ENCODE data around the gene CDH12.

The CDH12 gene

GRCh38 chr5:22496666-22497065 is 356.5 kb downstream of the CDH12 start:
- Histone ChIP-seq H3K9me3 (ENCODE audit: control insufficient read depth, low read length) (no peaks in the 10 kb centered on the region), H3K4me3 (ENCODE audit: insufficient read depth, low read depth, low read length) (no peak overlapping the region), H3K4me1 (ENCODE audit: control insufficient read depth, insufficient read depth, low read length) (no peaks in the 10 kb centered on the region), H3K27ac (ENCODE audit: insufficient read depth, low read depth, low read length, poor library complexity, severe bottlenecking) (no peak overlapping the region), H3K36me3 (ENCODE audit: control insufficient read depth, insufficient read depth, low read length) (no peaks in the 10 kb centered on the region), H3K27me3 (ENCODE audit: control insufficient read depth, insufficient read depth, low read length, poor library complexity, severe bottlenecking) (no peaks in the 10 kb centered on the region)
- 57 to 65% methylated on average over 3 of the region's 4 CpGs for WGBS, 2 experiments

- H3K9me3 ChIP-seq (ENCODE audit: control insufficient read depth, low read length): no peaks in the 10 kb centered on the region
- no peaks in the 10 kb centered on the region for H3K27me3 ChIP-seq (ENCODE audit: control insufficient read depth, insufficient read depth, low read length, poor library complexity, severe bottlenecking)
- no peak overlapping the region for H3K27ac ChIP-seq (ENCODE audit: insufficient read depth, low read depth, low read length, poor library complexity, severe bottlenecking)
- WGBS, 2 experiments: 88 to 89% methylated on average over 1 of the region's 2 CpGs
- H3K4me3 ChIP-seq (ENCODE audit: insufficient read depth, low read depth, low read length): no peak overlapping the region
- H3K4me1 ChIP-seq (ENCODE audit: control insufficient read depth, insufficient read depth, low read length): no peaks in the 10 kb centered on the region
- H3K36me3 ChIP-seq (ENCODE audit: control insufficient read depth, insufficient read depth, low read length): no peaks in the 10 kb centered on the region
Measured at GRCh38 chr5:22495016-22495720, 358.0 kb downstream of the CDH12 start.

GRCh38 chr5:22488427-22488826 is 364.7 kb downstream of the CDH12 start:
- Histone ChIP-seq H3K27ac (ENCODE audit: insufficient read depth, low read depth, low read length, poor library complexity, severe bottlenecking) (no peak overlapping the region), H3K9me3 (ENCODE audit: control insufficient read depth, low read length) (no peaks in the 10 kb centered on the region), H3K4me3 (ENCODE audit: insufficient read depth, low read depth, low read length) (no peak overlapping the region), H3K4me1 (ENCODE audit: control insufficient read depth, insufficient read depth, low read length) (no peaks in the 10 kb centered on the region), H3K27me3 (ENCODE audit: control insufficient read depth, insufficient read depth, low read length, poor library complexity, severe bottlenecking) (no peaks in the 10 kb centered on the region), H3K36me3 (ENCODE audit: control insufficient read depth, insufficient read depth, low read length) (no peaks in the 10 kb centered on the region)

DNA sequence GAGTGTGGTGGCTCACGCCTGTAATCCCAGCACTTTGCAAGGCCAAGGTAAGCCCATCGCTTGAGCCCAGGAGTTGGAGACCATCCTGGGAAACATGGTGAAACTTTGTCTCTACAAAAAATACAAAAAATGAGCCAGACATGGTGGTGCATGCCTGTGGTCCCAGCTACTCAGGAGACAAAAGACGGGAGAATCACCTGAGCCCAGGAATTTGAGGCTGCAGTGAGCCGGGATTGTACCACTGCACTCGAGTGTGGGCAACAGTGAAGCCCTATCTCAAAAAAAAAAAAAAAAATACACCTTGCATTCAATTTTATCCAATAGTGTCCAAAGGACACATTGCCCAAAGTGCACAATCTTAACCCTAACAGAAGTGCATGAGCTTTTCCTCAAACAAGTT is 372.8 kb downstream of the CDH12 start:
- no peaks in the 10 kb centered on the region for H3K4me1 ChIP-seq (ENCODE audit: control insufficient read depth, insufficient read depth, low read length)
- H3K27me3 ChIP-seq (ENCODE audit: control insufficient read depth, insufficient read depth, low read length, poor library complexity, severe bottlenecking): no peaks in the 10 kb centered on the region
- H3K4me3 ChIP-seq (ENCODE audit: insufficient read depth, low read depth, low read length): no peak overlapping the region
- 73 to 79% methylated on average over 5 of the region's 5 CpGs for WGBS, 2 experiments
- no peak overlapping the region for H3K27ac ChIP-seq (ENCODE audit: insufficient read depth, low read depth, low read length, poor library complexity, severe bottlenecking)
- no peaks in the 10 kb centered on the region for H3K9me3 ChIP-seq (ENCODE audit: control insufficient read depth, low read length)
- H3K36me3 ChIP-seq (ENCODE audit: control insufficient read depth, insufficient read depth, low read length): no peaks in the 10 kb centered on the region

- Histone ChIP-seq H3K27ac (ENCODE audit: insufficient read depth, low read depth, low read length, poor library complexity, severe bottlenecking) (no peak overlapping the region), H3K27me3 (ENCODE audit: control insufficient read depth, insufficient read depth, low read length, poor library complexity, severe bottlenecking) (no peaks in the 10 kb centered on the region), H3K36me3 (ENCODE audit: control insufficient read depth, insufficient read depth, low read length) (no peaks in the 10 kb centered on the region), H3K9me3 (ENCODE audit: control insufficient read depth, low read length) (no peaks in the 10 kb centered on the region), H3K4me1 (ENCODE audit: control insufficient read depth, insufficient read depth, low read length) (no peaks in the 10 kb centered on the region), H3K4me3 (ENCODE audit: insufficient read depth, low read depth, low read length) (no peak overlapping the region)
- whole genome bisulfite sequencing, 2 experiments: 93 to 98% methylated on average over 2 of the region's 2 CpGs
Measured at GRCh38 chr5:22473886-22474285, 379.3 kb downstream of the CDH12 start.

- Histone ChIP-seq H3K4me3 (ENCODE audit: insufficient read depth, low read depth, low read length) (no peak overlapping the region), H3K4me1 (ENCODE audit: control insufficient read depth, insufficient read depth, low read length) (no peaks in the 10 kb centered on the region), H3K9me3 (ENCODE audit: control insufficient read depth, low read length) (no peaks in the 10 kb centered on the region), H3K27me3 (ENCODE audit: control insufficient read depth, insufficient read depth, low read length, poor library complexity, severe bottlenecking) (no peaks in the 10 kb centered on the region), H3K36me3 (ENCODE audit: control insufficient read depth, insufficient read depth, low read length) (no peaks in the 10 kb centered on the region), H3K27ac (ENCODE audit: insufficient read depth, low read depth, low read length, poor library complexity, severe bottlenecking) (no peak overlapping the region)
- 90 to 95% methylated on average over 2 of the region's 2 CpGs for WGBS, 2 experiments
Measured at GRCh38 chr5:22471154-22471553, 382.0 kb downstream of the CDH12 start.

DNA sequence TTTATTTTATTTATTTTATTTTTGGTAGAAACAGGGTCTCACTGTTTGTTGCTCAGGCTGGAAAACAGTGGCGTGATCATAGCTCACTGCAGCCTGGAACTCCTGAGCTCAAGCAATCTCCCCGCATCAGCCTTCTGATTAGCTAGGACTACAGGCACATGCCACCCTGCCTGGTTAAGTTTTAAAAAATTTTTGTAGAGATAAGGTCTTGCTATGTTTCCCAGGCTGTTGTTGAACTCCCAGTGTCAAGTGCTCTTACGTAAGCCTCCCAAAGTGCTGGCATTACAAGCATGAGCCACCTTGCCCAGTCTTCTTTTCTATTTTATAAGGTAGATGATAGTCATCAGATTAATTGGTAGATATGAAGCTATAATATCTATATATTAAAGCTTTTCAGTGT is 382.7 kb downstream of the CDH12 start:
- no peaks in the 10 kb centered on the region for H3K27me3 ChIP-seq (ENCODE audit: control insufficient read depth, insufficient read depth, low read length, poor library complexity, severe bottlenecking)
- no peak overlapping the region for H3K4me3 ChIP-seq (ENCODE audit: insufficient read depth, low read depth, low read length)
- no peaks in the 10 kb centered on the region for H3K9me3 ChIP-seq (ENCODE audit: control insufficient read depth, low read length)
- 78 to 84% methylated on average over 3 of the region's 3 CpGs for WGBS, 2 experiments
- no peaks in the 10 kb centered on the region for H3K4me1 ChIP-seq (ENCODE audit: control insufficient read depth, insufficient read depth, low read length)
- no peak overlapping the region for H3K27ac ChIP-seq (ENCODE audit: insufficient read depth, low read depth, low read length, poor library complexity, severe bottlenecking)
- no peaks in the 10 kb centered on the region for H3K36me3 ChIP-seq (ENCODE audit: control insufficient read depth, insufficient read depth, low read length)

DNA sequence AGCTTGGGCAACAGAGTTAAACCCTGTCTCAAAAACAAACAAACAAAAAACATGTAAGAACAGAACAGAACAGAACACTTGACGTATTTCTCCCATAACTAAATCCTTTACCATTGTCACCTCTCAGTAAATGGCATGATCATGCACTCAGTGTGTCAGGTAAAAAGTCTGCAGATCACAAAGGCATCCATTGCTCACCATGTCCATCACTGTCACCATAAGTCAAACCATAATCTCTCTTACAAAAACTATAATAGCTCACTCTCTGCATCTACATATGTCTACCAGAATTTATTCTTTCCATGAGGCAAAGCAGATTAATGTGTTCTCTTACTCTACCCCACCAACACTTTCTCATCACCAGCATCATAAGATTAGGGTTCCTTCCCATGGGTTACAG is 387.5 kb downstream of the CDH12 start:
- Histone ChIP-seq H3K4me3 (ENCODE audit: insufficient read depth, low read depth, low read length) (no peak overlapping the region), H3K9me3 (ENCODE audit: control insufficient read depth, low read length) (no peaks in the 10 kb centered on the region), H3K36me3 (ENCODE audit: control insufficient read depth, insufficient read depth, low read length) (no peaks in the 10 kb centered on the region), H3K27me3 (ENCODE audit: control insufficient read depth, insufficient read depth, low read length, poor library complexity, severe bottlenecking) (no peaks in the 10 kb centered on the region), H3K4me1 (ENCODE audit: control insufficient read depth, insufficient read depth, low read length) (no peaks in the 10 kb centered on the region), H3K27ac (ENCODE audit: insufficient read depth, low read depth, low read length, poor library complexity, severe bottlenecking) (no peak overlapping the region)
- WGBS, 2 experiments: 92 to 100% methylated on average over 1 of the region's 1 CpG

- Histone ChIP-seq H3K27ac (ENCODE audit: insufficient read depth, low read depth, low read length, poor library complexity, severe bottlenecking) (no peak overlapping the region), H3K36me3 (ENCODE audit: control insufficient read depth, insufficient read depth, low read length) (no peaks in the 10 kb centered on the region)
- WGBS, 2 experiments: 86 to 95% methylated on average over 3 of the region's 3 CpGs
Measured at GRCh38 chr5:22465177-22465576, 388.0 kb downstream of the CDH12 start.

GRCh38 chr5:22460189-22460588 is 393.0 kb downstream of the CDH12 start:
- 92 to 94% methylated on average over 3 to 4 of the region's 4 CpGs for WGBS, 2 experiments
- Histone ChIP-seq H3K9me3 (ENCODE audit: control insufficient read depth, low read length) (no peaks in the 10 kb centered on the region), H3K27ac (ENCODE audit: insufficient read depth, low read depth, low read length, poor library complexity, severe bottlenecking) (no peak overlapping the region), H3K4me3 (ENCODE audit: insufficient read depth, low read depth, low read length) (no peak overlapping the region), H3K36me3 (ENCODE audit: control insufficient read depth, insufficient read depth, low read length) (no peaks in the 10 kb centered on the region), H3K4me1 (ENCODE audit: control insufficient read depth, insufficient read depth, low read length) (no peaks in the 10 kb centered on the region), H3K27me3 (ENCODE audit: control insufficient read depth, insufficient read depth, low read length, poor library complexity, severe bottlenecking) (no peaks in the 10 kb centered on the region)

More at GRCh38 chr5:22465177-22465576, 388.0 kb downstream of the CDH12 start:
- Histone ChIP-seq H3K4me3 (ENCODE audit: insufficient read depth, low read depth, low read length) (no peak overlapping the region), H3K9me3 (ENCODE audit: control insufficient read depth, low read length) (no peaks in the 10 kb centered on the region), H3K27me3 (ENCODE audit: control insufficient read depth, insufficient read depth, low read length, poor library complexity, severe bottlenecking) (no peaks in the 10 kb centered on the region), H3K4me1 (ENCODE audit: control insufficient read depth, insufficient read depth, low read length) (no peaks in the 10 kb centered on the region)

DNA sequence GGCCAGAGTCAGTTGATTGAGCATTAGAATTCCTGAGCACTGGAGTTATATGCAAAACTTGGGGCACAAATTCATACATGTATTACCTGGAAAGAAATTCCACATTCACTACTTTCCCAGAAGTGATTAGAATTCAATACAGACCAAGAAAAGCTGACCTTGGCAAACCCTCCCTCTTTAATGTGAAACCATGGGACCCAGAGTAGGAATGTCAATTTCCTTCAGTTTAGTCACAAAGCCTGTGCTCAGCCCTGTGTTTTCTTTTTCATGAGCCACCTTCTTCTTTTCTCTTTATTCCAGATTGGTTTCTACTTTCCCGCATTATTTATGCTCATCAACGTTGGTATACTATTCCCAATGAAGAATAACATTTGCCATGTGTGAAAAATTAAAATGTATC is 420.2 kb downstream of the CDH12 start:
- no peaks in the 10 kb centered on the region for H3K9me3 ChIP-seq (ENCODE audit: control insufficient read depth, low read length)

More for the DNA sequence above, 420.2 kb downstream of the CDH12 start:
- no peaks in the 10 kb centered on the region for H3K36me3 ChIP-seq (ENCODE audit: control insufficient read depth, insufficient read depth, low read length)
- no peak overlapping the region for H3K4me3 ChIP-seq (ENCODE audit: insufficient read depth, low read depth, low read length)
- H3K4me1 ChIP-seq (ENCODE audit: control insufficient read depth, insufficient read depth, low read length): no peaks in the 10 kb centered on the region
- H3K27ac ChIP-seq (ENCODE audit: insufficient read depth, low read depth, low read length, poor library complexity, severe bottlenecking): no peak overlapping the region
- WGBS, 2 experiments: 100% methylated on average over 1 of the region's 2 CpGs
- no peaks in the 10 kb centered on the region for H3K27me3 ChIP-seq (ENCODE audit: control insufficient read depth, insufficient read depth, low read length, poor library complexity, severe bottlenecking)

Data from ectodermal cell (in vitro differentiated cells).